Uterus (tissue), 4 donors: ENCODE results near the gene MPPED1. TPM values are rescaled to one million over a fixed set of nuclear protein-coding genes. Genes with fewer than 3 reads are reported as not detected.
A peak's percentile ranks its signal among the peaks of the same experiment; 100 is the strongest.

Experiments
- DNase-seq, 2 donors: peaks; one replicate each; pipeline ENCODE4 v3.0.0-alpha.2; 2019 to 2020
- H3K27ac ChIP-seq, 2 donors: fragments of 200-600 bp; sonication (generic); 1 replicate in 1 of 2; 2 replicates in 1 of 2; pipeline ENCODE4 v1.5.1; 2016 to 2018
- H3K27me3 ChIP-seq, 2 donors: fragments of 200-600 bp; sonication (generic); one replicate each; pipeline ENCODE4 v1.5.1; 2018 to 2019; ENCODE audit warnings: control low read depth in 1 of 2
- H3K36me3 ChIP-seq, 2 donors: fragments of 200-600 bp; sonication (generic); one replicate each; pipeline ENCODE4 v1.5.1; 2019; ENCODE audit warnings: control low read depth in 1 of 2
- H3K4me1 ChIP-seq, 2 donors: fragments of 200-600 bp; sonication (generic); one replicate each; pipeline ENCODE4 v1.5.1; 2018 to 2019; ENCODE audit warnings: control low read depth in 1 of 2
- H3K4me3 ChIP-seq, 2 donors: fragments of 200-600 bp; sonication (generic); 1 replicate in 1 of 2; 2 replicates in 1 of 2; pipeline ENCODE4 v1.5.1; 2018 to 2019; ENCODE audit warnings: mild to moderate bottlenecking in 1 of 2
- H3K9me3 ChIP-seq, 2 donors: fragments of 200-600 bp; sonication (generic); one replicate each; pipeline ENCODE4 v1.5.1; 2019; ENCODE audit warnings: control low read depth in 1 of 2
- CTCF ChIP-seq, 4 experiments: fragments of 200-600 bp in 2 of 4; fragments of 450-650 bp in 2 of 4; sonication (generic) in 2 of 4; IDR thresholded peaks; one replicate each; pipeline ENCODE4 v1.5.1; 2016 to 2019; ENCODE audit warnings: antibody characterized with exemption in 4 of 4, mild to moderate bottlenecking in 2 of 4, moderate library complexity in 1 of 4
- POLR2A ChIP-seq, 2 donors: fragments of 450-650 bp; IDR thresholded peaks; one replicate each; pipeline ENCODE4 v1.6.1; 2016; ENCODE audit warnings: antibody characterized with exemption in 2 of 2, mild to moderate bottlenecking in 1 of 2, moderate library complexity in 1 of 2
- intact Hi-C: fragments of 100-400 bp; cut with DNase I; formaldehyde crosslinking; loops from one replicate; pipeline ENCODE4 v1.15.1; 2023; ENCODE audit warnings: low total_unique reads
- total RNA-seq, 4 donors: library from RNA; depleted of rRNA in 3 of 4; stranded (reverse); fragments of >200 nt in 3 of 4; gene quantifications; one replicate each; pipeline versions ENCODE4 v1.1.0 to v1.2.4, GENCODE V29; 2014 to 2023
- donor health status: DM: yes; HTN: yes; CAD: no.

MPPED1 gene
- 1 to 10 TPM in 1 of 4 donors, under 1 TPM in 1, not detected in 2; 0.67 to 8.4 TPM for total RNA-seq

- Histone ChIP-seq H3K4me3 (peak within 1 kb of the TSS in 1 of 2 donors; percentile 18), H3K36me3 (no peaks in the 10 kb centered on the region), H3K4me1 (no peaks in the 10 kb centered on the region), H3K9me3 (no peaks in the 10 kb centered on the region), H3K27ac (no peak within 1 kb of the TSS), H3K27me3 (peaks cover 0 to 19% of the 10 kb centered on the region in 2 donors)
- TF ChIP-seq CTCF (IDR thresholded peaks at IDR 0.05) (no peak), POLR2A (IDR thresholded peaks at IDR 0.05) (no peak)
- intact Hi-C loops, result no loop called here
- DNase-seq, result no peak
Measured at GRCh38 chr22:43411869-43412807, at the start of gene MPPED1. Gene MPPED1, plus strand, starts transcription at chr22:43412014. Its CDS starts 12,972 bp downstream, at chr22:43424986.

- H3K4me1 ChIP-seq, result no peaks in the 10 kb centered on the region
Measured at GRCh38 chr22:43363315-43364168, 48.3 kb upstream of the MPPED1 start.

GRCh38 chr22:43364169-43364435 is 47.7 kb upstream of the MPPED1 start:
- H3K27ac ChIP-seq, result no peak overlapping the region
- intact Hi-C loops, result no loop called here
- no peaks in the 10 kb centered on the region for H3K4me1 ChIP-seq
- H3K27me3 ChIP-seq, result no peaks in the 10 kb centered on the region
- DNase-seq, result no peak
- no peak overlapping the region for H3K4me3 ChIP-seq
- TF ChIP-seq POLR2A (IDR thresholded peaks at IDR 0.05), result no peak
- no peak for TF ChIP-seq CTCF (IDR thresholded peaks at IDR 0.05)
- H3K9me3 ChIP-seq, result no peaks in the 10 kb centered on the region
- H3K36me3 ChIP-seq, result no peaks in the 10 kb centered on the region

More at GRCh38 chr22:43363315-43364168, 48.3 kb upstream of the MPPED1 start:
- no peak overlapping the region for H3K4me3 ChIP-seq
- no peaks in the 10 kb centered on the region for H3K27me3 ChIP-seq
- H3K9me3 ChIP-seq, result no peaks in the 10 kb centered on the region
- DNase-seq, result no peak
- no peak overlapping the region for H3K27ac ChIP-seq
- no peaks in the 10 kb centered on the region for H3K36me3 ChIP-seq
- TF ChIP-seq POLR2A (IDR thresholded peaks at IDR 0.05) (no peak), CTCF (IDR thresholded peaks at IDR 0.05) (no peak)
- intact Hi-C loops, result no loop called here

GRCh38 chr22:43365715-43366440 is 45.9 kb upstream of the MPPED1 start:
- Histone ChIP-seq H3K9me3 (no peaks in the 10 kb centered on the region), H3K27me3 (peaks cover 0 to 4% of the 10 kb centered on the region in 2 donors), H3K4me3 (no peak overlapping the region), H3K36me3 (no peaks in the 10 kb centered on the region), H3K4me1 (no peaks in the 10 kb centered on the region), H3K27ac (no peak overlapping the region)
- no peak for TF ChIP-seq CTCF (IDR thresholded peaks at IDR 0.05)
- TF ChIP-seq POLR2A (IDR thresholded peaks at IDR 0.05), result no peak
- no peak for DNase-seq
- intact Hi-C loops, result no loop called here
